Naive thymus-derived CD4-positive, alpha-beta T cell (primary cell): ENCODE data around the gene MFNG. TPM values are rescaled to one million over a fixed set of nuclear protein-coding genes. Genes with fewer than 3 reads are reported as not detected.
A peak's percentile ranks its signal among the peaks of the same experiment; 100 is the strongest.
"Not testable (repeated sequence)": the region's sequence is repeated elsewhere in the genome, so short reads cannot be mapped to it uniquely, and the experiment has no call there.

Source experiments
- ATAC-seq: fragments of 150-1000 bp; cut with Tn5 transposase; 2 replicates; pipeline ENCODE4 v1.10.0; 2021; ENCODE audit warnings: mild to moderate bottlenecking, moderate library complexity
- CTCF ChIA-PET: fragments of 350-600 bp; sonication (Branson Sonifier 250); formaldehyde crosslinking; loops from one replicate; lab custom pipeline; 2021; ENCODE audit warnings: antibody characterized with exemption; lab: Charles Lee
- POLR2A ChIA-PET: fragments of 350-600 bp; sonication (Branson Sonifier 250); formaldehyde crosslinking; loops from one replicate; lab custom pipeline; 2021; ENCODE audit warnings: antibody characterized with exemption, inconsistent platforms; lab: Charles Lee
- DNase-seq, 9 donors: peaks; one replicate each; pipeline versions ENCODE4 v3.0.0 to v3.0.0-alpha.2; 2020 to 2022; ENCODE audit warnings: mixed read lengths in 1 of 9
- H3K27ac ChIP-seq: one replicate; pipeline ENCODE4 v1.7.0; 2013; ENCODE audit warnings: mild to moderate bottlenecking, low read depth, low read length, moderate library complexity
- H3K27me3 ChIP-seq, 2 donors: one replicate each; pipeline ENCODE4 v1.7.0; 2013; ENCODE audit warnings: low read length in 2 of 2, mild to moderate bottlenecking in 2 of 2, moderate library complexity in 2 of 2; ENCODE audit not compliant: control insufficient read depth in 2 of 2, insufficient read depth in 2 of 2
- H3K36me3 ChIP-seq, 3 experiments: 1 replicate in 2 of 3; 2 replicates in 1 of 3; pipeline ENCODE4 v1.7.0; 2013; ENCODE audit warnings: low read length in 3 of 3, mild to moderate bottlenecking in 3 of 3, moderate library complexity in 1 of 3; ENCODE audit not compliant: insufficient read depth in 3 of 3, control insufficient read depth in 2 of 3
- H3K4me1 ChIP-seq, 2 donors: one replicate each; pipeline ENCODE4 v1.7.0; 2013; ENCODE audit warnings: low read length in 2 of 2, mild to moderate bottlenecking in 2 of 2, moderate library complexity in 1 of 2; ENCODE audit not compliant: control insufficient read depth in 2 of 2, insufficient read depth in 2 of 2
- H3K4me3 ChIP-seq: 2 replicates; pipeline ENCODE4 v1.7.0; 2013; ENCODE audit warnings: mild to moderate bottlenecking, low read length
- H3K9me3 ChIP-seq, 3 experiments: 1 replicate in 2 of 3; 2 replicates in 1 of 3; pipeline ENCODE4 v1.7.0; 2013; ENCODE audit warnings: low read length in 3 of 3; ENCODE audit not compliant: control insufficient read depth in 2 of 3
- H3K27ac Mint-ChIP-seq, 9 donors: one replicate each; pipeline ENCODE4 v1.8.0; 2020 to 2022; ENCODE audit warnings: mixed read lengths in 9 of 9, mild to moderate bottlenecking in 8 of 9, moderate library complexity in 5 of 9, inconsistent platforms in 2 of 9
- H3K27me3 Mint-ChIP-seq, 5 donors: one replicate each; pipeline ENCODE4 v1.8.0; 2021 to 2022; ENCODE audit warnings: mixed read lengths in 5 of 5, mild to moderate bottlenecking in 1 of 5
- H3K36me3 Mint-ChIP-seq, 5 donors: one replicate each; pipeline ENCODE4 v1.8.0; 2020 to 2022; ENCODE audit warnings: mixed read lengths in 5 of 5, mild to moderate bottlenecking in 3 of 5, inconsistent platforms in 1 of 5
- H3K4me1 Mint-ChIP-seq, 7 donors: one replicate each; pipeline ENCODE4 v1.8.0; 2020 to 2022; ENCODE audit warnings: mixed read lengths in 7 of 7, mild to moderate bottlenecking in 3 of 7, inconsistent platforms in 1 of 7
- H3K4me3 Mint-ChIP-seq, 10 donors: one replicate each; pipeline ENCODE4 v1.8.0; 2020 to 2022; ENCODE audit warnings: mild to moderate bottlenecking in 10 of 10, mixed read lengths in 10 of 10, moderate library complexity in 6 of 10, inconsistent platforms in 2 of 10
- H3K9me3 Mint-ChIP-seq, 11 donors: one replicate each; pipeline ENCODE4 v1.8.0; 2020 to 2022; ENCODE audit warnings: mixed read lengths in 11 of 11, mild to moderate bottlenecking in 4 of 11, inconsistent platforms in 1 of 11, moderate library complexity in 1 of 11
- intact Hi-C, 2 donors: fragments of 100-400 bp; cut with micrococcal nuclease; formaldehyde crosslinking; loops; one replicate each; pipeline ENCODE4 v1.15.1; 2023
- polyA plus RNA-seq, 2 donors: library from polyadenylated mRNA; unstranded; fragments of 300-500 nt; fragmentation: Illumina TruSeq; gene quantifications; one replicate each; pipeline ENCODE4 v1.2.3, GENCODE V29; 2021
- total RNA-seq, 6 experiments: library from RNA in 5 of 6; stranded (reverse) in 5 of 6; gene quantifications; 1 replicate in 5 of 6; 2 replicates in 1 of 6; pipeline ENCODE4 v1.2.3 and lab custom pipeline; 2021 to 2026

MFNG gene
- total and polyA plus RNA-seq, 7 experiments from 2014 or later, result 146 to 449 (median 216) TPM

DNA sequence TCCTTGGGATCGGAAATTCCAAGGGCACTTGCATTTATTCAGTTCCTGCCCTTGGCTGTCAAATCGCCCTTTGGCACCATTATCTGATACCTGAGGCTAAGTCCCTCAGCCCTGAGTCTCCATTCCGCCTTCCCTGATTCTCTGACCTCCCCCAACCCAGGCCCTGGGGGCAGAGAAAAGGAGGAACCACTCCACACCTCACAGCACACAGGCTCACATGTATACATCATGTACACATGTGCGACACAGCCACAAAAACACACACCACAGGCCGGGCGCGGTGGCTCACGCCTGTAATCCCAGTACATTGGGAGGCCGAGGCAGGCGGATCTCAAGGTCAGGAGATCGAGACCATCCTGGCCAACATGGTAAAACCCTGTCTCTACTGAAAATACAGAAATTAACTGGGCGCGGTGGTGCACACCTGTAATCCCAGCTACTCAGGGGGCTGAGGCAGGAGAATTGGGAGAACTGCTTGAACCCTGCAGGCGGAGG is 17.9 kb downstream of the MFNG start:
- H3K9me3 Mint-ChIP-seq, H3K27ac ChIP-seq, ATAC-seq, H3K27me3 Mint-ChIP-seq, H3K4me3 ChIP-seq, H3K4me1 ChIP-seq, intact Hi-C loops, POLR2A ChIA-PET, H3K4me3 Mint-ChIP-seq, H3K27me3 ChIP-seq, DNase-seq, H3K9me3 ChIP-seq: not testable (repeated sequence)
- peaks cover 5 to 81% (median 18%) of the 10 kb centered on the region in 3 experiments for H3K36me3 ChIP-seq
- CTCF ChIA-PET, result interaction anchor here (0.6 kb wide), 1 partner anchor 122 kb away, joined by 6 read pairs; no protein-coding TSS in a partner anchor
- peaks cover 7 to 32% (median 15%) of the 10 kb centered on the region in 7 donors for H3K4me1 Mint-ChIP-seq
- H3K27ac Mint-ChIP-seq, result peak overlapping the region in 1 of 9 donors; percentile 81
- H3K36me3 Mint-ChIP-seq, result peaks cover 8 to 35% (median 18%) of the 10 kb centered on the region in 5 donors

DNA sequence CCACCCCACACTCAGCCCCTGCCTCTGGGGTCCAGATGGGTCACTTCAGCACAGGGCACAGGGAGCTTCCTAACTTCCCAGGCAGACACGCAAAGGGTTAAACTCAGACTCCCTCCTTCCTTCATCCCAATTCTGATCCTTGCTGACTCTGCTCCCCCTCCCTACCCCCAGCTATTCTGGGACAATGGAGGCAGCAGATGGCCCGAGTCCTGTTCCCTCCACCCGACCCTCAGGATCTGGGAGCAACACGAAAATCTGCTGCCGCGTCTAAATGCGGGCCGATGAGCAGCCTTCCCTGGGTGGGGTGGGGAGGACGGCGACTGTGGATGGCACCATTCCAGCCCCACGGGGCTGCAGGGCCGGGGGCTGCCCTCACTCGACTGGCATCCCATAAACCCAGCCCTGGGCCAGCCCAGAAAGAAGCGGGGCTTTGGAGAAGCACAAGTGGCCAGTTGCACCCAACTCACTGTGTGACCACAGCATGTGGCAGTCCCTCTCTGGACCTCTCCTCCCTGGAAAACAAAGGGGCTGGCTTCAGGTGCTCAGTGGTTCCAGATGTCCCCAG is 18.7 kb downstream of the MFNG start:
- Mint-ChIP-seq H3K36me3 (peaks cover 8 to 34% (median 18%) of the 10 kb centered on the region in 5 donors), H3K9me3 (no peaks in the 10 kb centered on the region), H3K4me3 (no peak overlapping the region), H3K4me1 (peaks cover 7 to 27% (median 15%) of the 10 kb centered on the region in 7 donors), H3K27ac (peak overlapping the region in 1 of 9 donors; percentile 51), H3K27me3 (no peaks in the 10 kb centered on the region)
- H3K27me3 ChIP-seq, result no peaks in the 10 kb centered on the region
- H3K9me3 ChIP-seq, result no peaks in the 10 kb centered on the region
- CTCF ChIA-PET, result interaction anchor here (1.1 kb wide), 1 partner anchor 33 kb away, joined by 3 read pairs; no protein-coding TSS in a partner anchor
- DNase-seq (no peak), ATAC-seq (no peak)
- H3K4me3 ChIP-seq, result no peak overlapping the region
- no peaks in the 10 kb centered on the region for H3K4me1 ChIP-seq
- intact Hi-C loops, result no loop called here
- no peak overlapping the region for H3K27ac ChIP-seq
- peaks cover 5 to 73% (median 18%) of the 10 kb centered on the region in 3 experiments for H3K36me3 ChIP-seq
- POLR2A ChIA-PET, result no interaction called here

- no peak for DNase-seq
- H3K36me3 ChIP-seq, result peaks cover 0 to 51% (median 10%) of the 10 kb centered on the region in 3 experiments
- H3K4me1 ChIP-seq, result no peaks in the 10 kb centered on the region
- H3K9me3 ChIP-seq, result no peaks in the 10 kb centered on the region
- peak overlapping the region in 2 of 9 donors; percentile 27 to 43 for H3K27ac Mint-ChIP-seq
- no peak overlapping the region for H3K4me3 ChIP-seq
- H3K9me3 Mint-ChIP-seq, result no peaks in the 10 kb centered on the region
- no peak for ATAC-seq
- no peak overlapping the region for H3K4me3 Mint-ChIP-seq
- peaks cover 4 to 20% (median 9%) of the 10 kb centered on the region in 7 donors for H3K4me1 Mint-ChIP-seq
- CTCF ChIA-PET, result interaction anchor here (0.7 kb wide), 1 partner anchor 27 kb away, joined by 8 read pairs; no protein-coding TSS in a partner anchor
- H3K27me3 Mint-ChIP-seq, result no peaks in the 10 kb centered on the region
- intact Hi-C loops, result no loop called here
- no peak overlapping the region for H3K27ac ChIP-seq
- peaks cover 4 to 32% (median 14%) of the 10 kb centered on the region in 5 donors for H3K36me3 Mint-ChIP-seq
- no peaks in the 10 kb centered on the region for H3K27me3 ChIP-seq
- POLR2A ChIA-PET, result no interaction called here
Measured at GRCh38 chr22:37464181-37464580, 22.0 kb downstream of the MFNG start.

- no peak for ATAC-seq
- H3K4me1 Mint-ChIP-seq, result peaks cover 2 to 14% (median 8%) of the 10 kb centered on the region in 7 donors
- ChIA-PET POLR2A (interaction anchor here (0.5 kb wide), 1 partner anchor 113 kb away, joined by 4 read pairs; no protein-coding TSS in a partner anchor), CTCF (no interaction called here)
- H3K9me3 Mint-ChIP-seq, result no peaks in the 10 kb centered on the region
- Histone ChIP-seq H3K27me3 (no peaks in the 10 kb centered on the region), H3K9me3 (no peaks in the 10 kb centered on the region), H3K36me3 (peaks cover 0 to 41% (median 4%) of the 10 kb centered on the region in 3 experiments), H3K4me3 (no peak overlapping the region), H3K4me1 (no peaks in the 10 kb centered on the region), H3K27ac (no peak overlapping the region)
- no peak overlapping the region for H3K4me3 Mint-ChIP-seq
- no peaks in the 10 kb centered on the region for H3K27me3 Mint-ChIP-seq
- peaks cover 4 to 30% (median 10%) of the 10 kb centered on the region in 5 donors for H3K36me3 Mint-ChIP-seq
- DNase-seq, result peak in 1 of 9 donors; percentile 12
- peak overlapping the region in 1 of 9 donors; percentile 20 for H3K27ac Mint-ChIP-seq
- intact Hi-C loops, result no loop called here
Measured at GRCh38 chr22:37462983-37463382, 23.2 kb downstream of the MFNG start.

DNA sequence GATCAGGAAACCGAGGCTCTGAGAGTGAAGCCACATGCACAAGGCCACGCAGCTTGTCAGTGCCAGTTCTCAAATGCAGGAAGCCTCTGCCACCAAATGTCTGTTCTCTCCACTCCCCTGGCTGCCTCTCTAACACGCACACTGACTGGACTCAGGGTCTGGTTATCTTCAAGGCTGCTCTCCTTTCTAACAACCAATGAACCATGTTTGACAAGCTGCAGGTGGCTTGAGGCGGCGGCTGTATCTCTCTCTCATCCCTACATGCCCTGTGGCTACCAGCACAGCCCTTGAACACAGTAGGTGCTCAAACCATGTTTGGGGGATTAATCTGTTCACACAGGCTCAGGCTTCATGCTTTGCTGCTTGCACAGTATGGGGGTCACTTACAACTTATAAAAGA is 23.7 kb downstream of the MFNG start:
- intact Hi-C loops, result no loop called here
- H3K9me3 ChIP-seq, result no peaks in the 10 kb centered on the region
- CTCF ChIA-PET, result no interaction called here
- Mint-ChIP-seq H3K9me3 (no peaks in the 10 kb centered on the region), H3K27me3 (no peaks in the 10 kb centered on the region), H3K36me3 (peaks cover 4 to 30% (median 10%) of the 10 kb centered on the region in 5 donors), H3K27ac (peak overlapping the region in 1 of 9 donors; percentile 36), H3K4me1 (peaks cover 3 to 18% (median 9%) of the 10 kb centered on the region in 7 donors), H3K4me3 (no peak overlapping the region)
- no peak overlapping the region for H3K27ac ChIP-seq
- no peak overlapping the region for H3K4me3 ChIP-seq
- peaks cover 0 to 36% (median 4%) of the 10 kb centered on the region in 3 experiments for H3K36me3 ChIP-seq
- POLR2A ChIA-PET, result interaction anchor here (0.6 to 0.8 kb wide), 2 partner anchors 153 to 266 kb away, joined by 3 read pairs; no protein-coding TSS in a partner anchor
- ATAC-seq (no peak), DNase-seq (no peak)
- no peaks in the 10 kb centered on the region for H3K4me1 ChIP-seq
- H3K27me3 ChIP-seq, result no peaks in the 10 kb centered on the region

DNA sequence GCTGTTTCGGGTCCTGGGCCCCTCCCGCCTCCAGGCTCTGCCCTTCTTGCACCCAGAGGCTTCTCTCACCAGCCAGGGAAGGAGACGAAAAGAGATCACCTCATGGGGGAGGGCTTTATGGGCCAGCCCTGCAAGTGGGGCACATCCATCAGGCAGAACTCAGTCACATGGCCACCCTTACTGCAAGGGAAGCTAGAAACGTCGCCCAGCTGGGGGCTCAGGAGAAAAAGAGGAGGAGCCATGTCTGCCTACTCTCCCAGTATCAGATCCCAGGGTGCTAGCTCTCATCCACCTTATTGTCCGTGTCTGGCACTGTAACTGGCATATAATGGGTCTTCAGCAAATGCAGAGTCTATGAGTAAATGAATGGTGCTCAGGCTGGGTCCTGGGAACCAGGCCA is 24.2 kb downstream of the MFNG start:
- Mint-ChIP-seq H3K4me1 (peaks cover 5 to 23% (median 9%) of the 10 kb centered on the region in 7 donors), H3K27ac (peak overlapping the region in 2 of 9 donors; percentile 47 to 73), H3K4me3 (no peak overlapping the region), H3K27me3 (no peaks in the 10 kb centered on the region), H3K9me3 (no peaks in the 10 kb centered on the region), H3K36me3 (peaks cover 4 to 30% (median 10%) of the 10 kb centered on the region in 5 donors)
- H3K36me3 ChIP-seq, result peaks cover 0 to 31% (median 4%) of the 10 kb centered on the region in 3 experiments
- DNase-seq, result no peak
- no peak for ATAC-seq
- H3K27ac ChIP-seq, result no peak overlapping the region
- no peaks in the 10 kb centered on the region for H3K27me3 ChIP-seq
- H3K4me1 ChIP-seq, result no peaks in the 10 kb centered on the region
- H3K4me3 ChIP-seq, result no peak overlapping the region
- intact Hi-C loops, result no loop called here
- CTCF ChIA-PET, result no interaction called here
- H3K9me3 ChIP-seq, result no peaks in the 10 kb centered on the region
- POLR2A ChIA-PET, result interaction anchor here (0.6 to 0.8 kb wide), 2 partner anchors 152 to 267 kb away, joined by 3 read pairs; no protein-coding TSS in a partner anchor
